Measurements from ENCODE around the gene OR10A3.

OR10A3 gene

DNA sequence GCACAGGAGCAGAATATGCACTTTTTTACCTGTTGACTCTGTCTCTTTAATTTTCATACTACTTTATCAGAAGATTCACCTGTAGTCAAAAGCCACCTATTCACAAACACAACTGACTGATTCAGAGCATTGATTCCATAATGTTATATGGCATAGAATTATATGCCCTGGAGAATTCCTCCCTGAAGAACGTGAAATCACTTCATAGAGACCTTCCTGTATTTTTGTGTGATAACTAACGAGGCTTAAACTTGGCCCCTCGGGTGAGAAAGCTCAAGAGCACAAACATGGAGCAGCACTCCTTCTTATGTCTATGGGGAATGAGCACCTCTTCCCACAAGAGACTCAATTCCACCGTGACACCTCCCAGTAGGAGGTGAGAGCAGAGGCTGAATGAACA, 10.3 kb downstream of the OR10A3 start, which contains the start of gene OR10A6:
Gene OR10A6 (minus strand): TSS at position 101 of the 400 bp plus-strand sequence. CDS start 2,606 bp downstream, outside the sequence.
- no peak for DNase-seq

DNA sequence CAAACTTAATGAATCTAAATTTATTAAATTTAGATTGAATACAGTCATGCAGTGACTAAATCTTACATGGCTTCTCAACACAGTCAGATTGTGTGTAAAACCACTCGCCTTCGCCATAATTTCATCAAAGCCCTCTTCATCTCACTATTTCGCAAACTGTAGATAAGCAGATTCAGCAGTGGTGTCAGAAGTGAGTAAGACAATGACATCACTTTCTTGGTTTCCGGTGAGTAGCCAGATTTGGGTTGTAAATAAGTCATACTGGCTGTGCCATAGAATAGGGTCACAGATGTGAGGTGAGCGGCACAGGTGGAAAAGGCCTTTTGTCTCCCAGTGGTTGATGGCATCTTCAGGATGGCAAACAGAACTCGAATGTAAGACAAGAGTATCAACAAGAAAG, 13.9 kb downstream of the OR10A3 start:
- DNase-seq, result no peak

DNA sequence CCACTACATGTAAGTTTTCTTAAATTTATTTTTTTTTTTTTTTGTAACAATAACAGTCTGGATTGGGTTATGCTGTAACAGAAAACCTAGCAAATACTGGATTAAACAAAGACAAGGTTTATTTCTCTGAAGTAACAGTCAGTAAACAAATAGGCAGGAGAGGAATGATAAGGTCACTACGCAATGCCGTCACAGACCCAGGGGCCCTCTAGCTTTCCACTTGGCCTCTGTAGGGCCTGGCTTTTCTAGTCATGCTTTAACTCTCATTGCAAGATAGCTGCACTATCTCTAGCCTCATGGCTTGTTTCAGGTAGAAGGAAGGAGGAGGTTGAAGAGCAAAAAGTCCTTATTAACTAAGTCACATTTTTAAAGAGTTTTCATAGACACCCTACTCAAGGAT, 17.0 kb downstream of the OR10A3 start:
- DNase-seq, result no peak

DNA sequence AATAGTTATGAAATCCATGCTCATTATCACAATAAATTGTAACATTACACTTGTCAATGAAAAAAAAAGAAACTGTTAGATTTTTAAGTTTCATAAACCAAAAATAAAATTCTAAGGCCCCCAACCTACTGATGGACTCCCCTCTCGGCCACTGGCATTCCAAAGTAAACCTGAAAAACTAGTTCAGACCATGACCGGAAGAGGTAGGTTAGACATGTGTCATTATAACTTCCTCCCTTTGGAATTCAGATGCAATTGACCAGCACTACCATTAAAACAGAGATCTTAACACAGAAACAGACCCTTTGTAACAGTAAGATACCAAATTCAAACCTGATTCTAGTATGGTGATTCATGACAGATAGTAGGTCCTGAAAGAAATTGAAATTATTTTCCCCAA, 23.4 kb downstream of the OR10A3 start:
- DNase-seq, result no peak

DNA sequence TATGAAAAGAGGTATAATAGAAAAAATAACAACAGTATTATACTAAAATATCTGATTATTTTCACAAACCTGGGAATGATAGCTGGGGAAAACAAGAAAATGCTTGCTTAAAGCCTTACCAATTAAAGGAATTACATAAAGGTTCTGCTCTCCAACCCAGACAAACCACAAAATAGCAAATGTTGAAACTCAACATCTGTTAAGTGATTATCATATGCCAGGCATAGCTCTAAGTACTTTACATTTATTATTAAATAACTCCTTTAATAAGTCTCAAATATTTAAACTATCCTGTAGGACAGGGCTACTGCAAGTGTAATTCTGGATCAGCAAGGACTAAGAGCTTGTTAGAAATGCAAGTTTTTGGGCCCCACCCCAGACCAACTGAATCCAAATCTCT, 30.5 kb downstream of the OR10A3 start:
- DNase-seq, result no peak

DNA sequence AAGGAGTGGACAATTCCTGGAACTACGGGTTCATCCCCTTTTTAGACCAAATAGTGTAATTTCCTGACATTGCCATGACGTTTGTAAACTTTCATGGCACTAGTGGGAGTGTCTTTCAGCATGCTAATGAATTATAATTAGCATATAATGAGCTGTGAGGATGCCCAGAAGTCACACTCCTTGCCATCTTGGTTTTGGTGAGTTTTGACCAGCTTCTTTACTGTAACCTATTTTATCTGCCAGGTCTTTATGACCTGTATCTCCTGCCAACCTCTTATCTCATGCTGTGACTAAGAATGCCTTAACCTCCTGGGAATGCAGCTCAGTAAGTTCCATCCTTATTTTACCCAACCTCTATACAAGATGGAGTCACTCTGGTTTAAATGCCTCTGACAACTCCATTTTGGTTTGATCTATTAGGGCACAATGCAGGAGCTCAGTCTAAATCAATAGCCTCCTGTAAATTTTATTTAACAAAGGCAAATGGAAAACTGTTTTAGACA, 31.2 kb downstream of the OR10A3 start:
- no peak for DNase-seq

DNA sequence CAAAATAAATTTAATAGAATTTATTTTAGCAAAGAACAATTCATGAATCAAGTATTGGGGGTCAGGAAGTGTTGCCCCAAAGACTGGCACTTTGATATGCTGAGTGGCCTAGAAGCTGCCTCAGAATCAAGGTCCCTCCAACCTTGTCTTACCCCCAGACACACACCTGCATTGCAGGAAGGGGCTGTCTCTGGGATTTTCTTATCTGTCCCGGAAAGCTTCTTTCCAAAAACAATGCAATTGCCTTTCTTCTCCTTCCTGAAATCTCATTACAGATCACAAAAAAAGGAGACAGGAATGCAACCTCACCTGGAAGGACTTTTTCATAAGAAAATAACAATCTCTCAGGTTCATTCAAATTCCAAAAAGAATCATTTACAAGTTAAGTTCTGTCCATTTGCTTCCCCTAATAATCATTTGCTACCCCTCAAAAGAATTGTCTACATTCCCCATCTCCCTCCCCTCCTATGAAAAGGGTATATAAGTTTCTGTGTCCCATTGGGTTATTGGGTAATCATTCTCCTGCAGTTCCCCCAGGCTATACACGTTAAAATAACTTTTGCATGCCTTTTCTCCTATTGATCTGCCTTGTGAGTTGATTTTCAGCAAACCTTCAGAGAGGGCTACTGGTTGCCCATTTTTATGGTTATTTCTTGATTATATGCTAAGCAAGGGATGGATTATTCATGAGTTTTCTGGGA, 31.8 kb downstream of the OR10A3 start:
- DNase-seq, result no peak

DNA sequence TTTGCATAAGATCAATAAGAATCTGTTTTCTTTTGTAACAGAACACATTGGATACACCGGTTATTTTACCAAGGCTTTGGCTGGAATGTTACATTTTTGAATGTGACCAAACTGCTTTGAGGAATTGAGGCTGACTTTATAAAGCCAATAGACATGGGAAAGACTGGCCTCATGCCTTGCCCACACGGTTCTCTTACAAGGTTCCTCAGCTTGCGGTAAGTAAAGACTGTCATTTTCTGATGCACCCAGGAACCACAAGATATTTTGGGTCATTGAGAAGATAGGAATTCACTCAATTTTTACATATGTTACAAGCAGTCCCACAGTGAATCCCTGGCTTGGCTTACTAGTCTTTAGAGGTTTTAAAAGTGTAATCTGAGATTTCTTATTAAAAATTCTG, 34.4 kb downstream of the OR10A3 start:
- no peak for DNase-seq

DNA sequence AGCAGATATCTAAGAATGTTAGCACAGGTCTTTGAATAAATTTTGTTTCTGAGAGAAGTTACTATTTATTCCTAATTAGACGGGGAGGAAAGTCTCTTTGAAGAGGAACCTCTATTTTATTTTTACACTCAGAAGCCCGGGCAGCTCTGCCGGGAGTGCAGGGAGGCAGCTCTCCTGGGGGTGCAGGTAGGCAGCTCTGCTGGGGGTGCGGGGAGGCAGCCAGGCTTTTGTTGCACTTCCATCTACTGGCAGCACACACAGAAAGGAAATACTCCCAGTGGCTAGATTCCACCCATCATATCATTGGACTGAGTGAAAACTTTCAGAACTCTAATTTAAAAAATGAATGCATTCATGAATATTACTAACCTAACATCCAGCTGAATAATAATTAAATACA, 35.0 kb downstream of the OR10A3 start:
- DNase-seq, result no peak

DNA sequence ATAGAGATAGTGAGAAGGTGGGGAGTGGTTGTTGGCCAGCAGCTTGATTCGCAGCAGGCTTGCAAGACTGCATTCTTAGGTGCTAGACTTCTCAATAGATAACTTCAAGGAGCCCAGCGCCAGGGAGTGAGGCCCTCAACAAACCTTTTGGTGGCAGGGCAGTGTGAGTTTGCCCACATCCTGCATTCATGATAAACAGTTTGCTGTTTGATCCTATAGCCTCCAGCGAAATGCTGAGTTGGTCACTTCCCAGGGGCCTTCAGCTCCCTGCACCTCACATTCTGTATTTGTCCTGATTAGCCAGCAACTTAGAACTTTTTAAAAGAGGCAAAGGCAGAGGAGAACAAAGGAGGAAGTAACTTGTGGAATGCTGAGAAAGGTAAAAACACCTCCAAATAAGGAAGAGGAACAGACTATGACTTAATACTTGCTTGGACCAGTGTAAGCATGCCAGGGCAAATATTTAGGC, 35.5 kb downstream of the OR10A3 start:
- DNase-seq, result no peak

DNA sequence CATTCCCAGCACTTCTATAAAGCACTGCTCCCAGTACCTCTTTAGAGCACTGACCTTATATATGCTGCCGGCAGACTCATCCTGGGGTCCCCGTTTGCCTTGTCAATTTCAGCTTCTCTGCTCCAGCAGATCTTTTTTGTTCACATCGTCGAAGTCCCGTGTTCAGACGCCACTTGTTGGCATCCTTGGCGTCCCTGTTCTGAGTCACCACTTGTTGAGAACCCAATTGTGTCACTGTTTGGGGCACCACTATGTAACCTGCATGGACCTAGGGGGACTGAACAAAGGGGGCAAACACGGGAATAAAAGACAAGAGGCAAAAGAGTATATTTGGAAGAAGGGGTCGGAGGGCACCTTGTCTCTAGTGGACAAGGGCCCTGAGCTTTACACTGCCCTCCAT, 36.0 kb downstream of the OR10A3 start:
- DNase-seq, result no peak

DNA sequence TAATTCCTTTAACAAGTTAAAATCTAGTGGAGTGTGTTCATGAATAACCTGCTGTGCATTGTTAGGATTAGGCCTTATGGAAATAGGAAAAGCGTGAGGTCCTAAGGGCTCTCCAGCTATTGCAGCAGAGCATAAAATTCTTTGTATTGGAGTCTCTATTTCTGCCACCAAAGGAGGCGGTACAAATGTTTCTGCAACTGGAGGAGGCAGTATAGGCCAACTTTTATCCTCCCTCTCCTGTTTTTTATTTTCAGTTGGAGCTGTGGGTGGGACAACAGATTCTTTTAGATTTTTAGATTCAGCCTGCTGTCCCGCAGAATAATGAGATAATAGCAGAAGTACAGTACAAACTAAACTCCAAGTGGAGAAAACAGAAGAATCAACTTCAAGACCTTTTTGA, 36.6 kb downstream of the OR10A3 start:
- DNase-seq, result no peak

DNA sequence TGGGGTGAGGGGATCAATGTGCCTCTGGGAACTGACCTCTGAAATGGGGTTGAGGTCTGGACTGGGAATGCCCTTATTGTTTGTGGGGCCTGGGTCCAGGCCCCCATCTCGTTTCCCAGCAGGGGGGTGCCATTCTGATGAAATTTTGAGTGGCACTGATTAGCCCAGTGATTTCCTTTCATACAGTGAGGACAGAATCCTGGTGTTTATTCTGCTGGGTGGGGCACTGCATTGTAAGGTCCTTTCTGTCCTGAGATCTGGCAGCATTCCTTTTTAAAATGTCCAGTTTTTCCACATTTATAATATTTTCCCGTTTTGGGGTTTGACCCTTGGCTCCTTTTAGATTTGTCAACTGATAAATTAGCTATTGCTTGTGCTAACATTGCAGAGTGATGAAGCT, 37.6 kb downstream of the OR10A3 start:
- DNase-seq, result no peak

DNA sequence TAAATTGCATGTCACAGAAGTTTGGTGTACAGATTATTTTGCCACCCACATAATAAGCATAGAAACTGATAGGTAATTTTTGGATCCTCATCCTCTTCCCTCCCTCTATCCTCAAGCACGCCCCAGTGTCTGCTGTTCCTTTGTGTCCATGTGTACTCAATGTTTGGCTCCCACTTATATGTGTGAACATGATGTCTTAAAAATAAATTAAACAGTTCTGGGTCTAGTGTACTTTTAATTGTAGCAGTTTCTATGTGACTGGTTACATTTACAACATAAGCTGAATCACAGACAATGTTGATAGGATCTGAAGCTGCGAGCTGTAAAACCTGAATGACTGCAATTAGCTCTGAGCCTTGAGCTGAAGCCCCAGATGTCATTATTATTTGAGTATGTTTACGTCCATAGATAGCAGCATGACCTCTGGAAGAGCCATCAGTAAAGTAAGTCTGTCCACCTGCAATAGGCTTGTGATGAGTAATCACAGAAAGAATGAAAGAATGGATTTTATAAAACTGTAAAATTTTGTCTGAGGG, 40.1 kb downstream of the OR10A3 start:
- no peak for DNase-seq

DNA sequence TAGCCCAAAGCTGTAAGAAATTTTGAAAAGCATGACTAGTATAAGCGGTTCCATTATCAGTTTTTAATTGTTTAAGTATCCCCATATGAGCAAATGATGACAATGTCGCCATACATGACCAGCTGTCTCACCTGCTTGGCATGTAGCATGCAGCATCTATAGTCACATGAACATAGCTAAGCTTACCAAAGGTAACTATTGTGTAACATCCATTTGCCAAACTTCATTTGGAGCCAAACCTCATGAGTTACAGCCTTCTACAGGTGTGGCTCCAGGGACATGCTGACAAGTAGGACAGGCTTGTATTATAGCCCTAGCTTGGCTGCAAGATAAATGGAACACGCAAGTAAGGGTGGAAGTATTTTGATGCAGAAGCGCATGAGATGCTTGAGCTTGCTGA, 40.8 kb downstream of the OR10A3 start:
- no peak for DNase-seq

DNA sequence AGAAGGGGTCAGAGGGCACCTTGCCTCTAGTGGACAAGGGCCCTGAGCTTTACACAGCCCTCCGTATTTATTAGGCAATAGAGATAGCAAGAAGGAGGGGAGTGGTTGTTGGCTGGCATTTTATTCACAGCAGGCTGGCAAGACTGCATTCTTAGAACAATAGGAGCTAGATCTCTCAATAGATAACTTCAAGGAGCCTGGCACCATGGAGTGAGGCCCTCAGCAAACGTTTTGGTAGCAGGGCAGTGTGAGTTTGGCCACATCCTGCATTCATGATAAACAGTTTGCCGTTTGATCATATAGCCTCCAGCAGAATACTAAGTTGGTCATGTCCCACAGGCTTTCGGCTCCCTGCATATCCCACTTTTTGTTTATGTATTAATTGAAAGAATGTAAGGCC, 42.1 kb downstream of the OR10A3 start:
- DNase-seq, result no peak

DNA sequence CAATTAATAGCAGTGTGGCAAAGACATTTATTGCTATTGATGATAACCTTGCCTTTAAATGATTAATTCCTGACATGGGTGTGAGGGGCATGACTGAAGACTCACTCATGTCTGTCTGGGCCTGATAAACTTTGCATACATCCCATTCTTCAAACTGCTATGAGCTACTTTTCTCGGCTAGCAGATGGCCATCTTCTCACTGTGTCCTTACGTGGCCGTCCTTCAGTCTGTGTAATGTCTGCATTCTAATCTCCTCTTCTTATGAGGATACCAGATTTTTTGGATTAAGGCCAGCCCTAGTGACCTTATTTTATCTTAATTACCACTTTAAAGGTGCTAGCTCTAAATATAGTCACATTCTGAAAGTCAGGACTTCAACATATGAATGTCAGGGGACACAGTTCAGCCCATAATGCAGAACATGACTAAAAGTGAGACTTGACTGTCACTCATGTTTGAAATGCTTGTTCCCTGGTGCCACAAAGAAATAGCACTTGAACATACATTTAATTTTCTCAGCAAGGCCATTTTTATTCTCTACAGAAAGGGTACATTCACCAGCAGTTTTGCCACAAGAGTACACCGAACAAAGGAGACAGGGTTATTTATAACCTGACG, 42.7 kb downstream of the OR10A3 start:
- no peak for DNase-seq

DNA sequence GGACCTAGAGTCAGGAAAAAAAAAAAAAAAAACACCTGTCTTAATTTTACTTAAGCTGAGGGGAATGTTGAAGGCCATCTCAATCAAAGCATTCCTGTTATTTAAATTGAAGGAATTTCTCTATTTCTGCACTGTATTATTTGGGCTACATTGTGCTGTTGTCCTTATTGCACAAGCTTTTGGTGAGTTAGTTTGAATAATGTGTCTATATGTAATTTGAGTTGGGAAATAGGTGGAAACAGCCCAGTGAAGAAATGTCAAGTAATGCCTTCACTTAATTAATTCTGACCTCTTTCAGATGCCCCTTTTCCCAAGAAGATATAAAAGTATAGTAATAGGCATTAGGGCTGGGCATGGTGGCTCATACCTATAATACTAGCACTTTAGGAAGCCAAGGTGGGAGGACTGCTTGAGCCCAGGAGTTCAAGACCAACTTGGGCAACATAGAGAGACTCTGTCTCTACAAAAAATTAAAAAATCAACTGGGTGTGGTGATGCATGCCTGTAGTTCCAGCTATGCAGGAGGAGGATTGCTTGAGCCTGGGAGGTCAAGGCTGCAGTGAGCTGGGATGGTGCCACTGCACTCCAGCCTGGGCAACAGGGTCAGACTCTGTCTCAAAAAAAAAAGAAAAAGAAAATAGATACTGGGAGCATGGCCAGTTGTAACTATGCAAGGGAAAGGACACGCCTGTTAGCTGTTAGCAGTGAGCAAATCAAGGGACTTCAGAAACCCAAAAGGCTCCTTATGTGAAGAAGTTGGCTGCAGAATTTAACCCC, 45.3 kb downstream of the OR10A3 start:
- DNase-seq, result no peak

DNA sequence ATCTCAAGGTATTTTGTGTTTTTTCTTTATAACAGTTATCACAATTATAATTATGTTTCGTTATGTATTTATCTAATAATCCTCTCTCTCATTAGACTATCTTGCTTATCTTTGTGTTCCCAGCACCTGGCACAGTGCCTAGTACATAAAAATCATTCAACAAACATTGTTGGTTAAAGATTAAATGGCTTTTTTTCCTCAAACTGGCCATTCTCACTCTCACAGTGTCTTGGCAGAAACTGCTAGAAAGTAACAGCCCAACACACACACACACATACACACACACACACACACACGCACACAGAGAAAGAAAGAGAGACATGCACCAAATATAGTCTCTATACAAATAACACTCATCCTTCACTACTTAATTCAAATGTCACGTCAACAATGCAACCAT, 47.3 kb downstream of the OR10A3 start:
- no peak for DNase-seq

DNA sequence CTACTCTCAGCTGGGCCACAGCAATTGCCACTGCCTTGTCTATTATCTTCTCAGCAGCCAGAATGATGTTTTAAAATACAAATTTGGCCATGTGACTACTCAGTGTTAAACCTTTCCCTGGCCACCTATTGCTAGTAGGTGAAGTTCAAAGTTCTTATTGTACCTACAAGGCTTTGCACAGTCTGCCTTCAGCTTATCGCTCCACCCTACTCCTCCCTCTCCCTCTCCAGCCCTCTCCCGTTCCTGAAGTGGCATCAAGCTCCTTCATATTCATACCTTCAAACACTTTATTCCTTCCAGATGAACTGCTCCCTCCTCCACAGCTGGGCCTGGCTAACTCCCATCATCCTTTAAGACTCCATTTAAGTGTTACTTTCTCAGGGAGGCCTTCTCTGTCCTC, 47.7 kb downstream of the OR10A3 start:
- DNase-seq, result no peak

DNA sequence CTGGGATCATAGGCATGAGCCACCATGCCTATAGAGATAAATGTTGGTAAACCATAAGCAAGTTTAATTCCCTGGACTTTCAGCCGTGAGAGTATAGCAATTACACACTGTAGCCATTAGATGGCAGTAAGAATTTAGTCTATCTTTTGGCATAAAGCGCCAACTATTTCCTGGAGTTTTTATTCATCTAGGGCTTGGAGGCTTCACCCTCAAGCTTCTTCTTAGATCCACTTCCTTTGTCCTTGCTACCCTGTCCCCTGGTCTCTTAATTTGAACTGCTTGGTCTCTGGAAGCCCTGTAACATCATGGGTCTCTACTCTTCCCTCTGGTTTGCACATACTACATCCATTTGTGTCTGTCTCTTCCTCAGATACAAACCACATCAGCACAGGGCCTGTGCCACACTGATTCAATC, 48.7 kb downstream of the OR10A3 start:
- DNase-seq, result no peak

DNA sequence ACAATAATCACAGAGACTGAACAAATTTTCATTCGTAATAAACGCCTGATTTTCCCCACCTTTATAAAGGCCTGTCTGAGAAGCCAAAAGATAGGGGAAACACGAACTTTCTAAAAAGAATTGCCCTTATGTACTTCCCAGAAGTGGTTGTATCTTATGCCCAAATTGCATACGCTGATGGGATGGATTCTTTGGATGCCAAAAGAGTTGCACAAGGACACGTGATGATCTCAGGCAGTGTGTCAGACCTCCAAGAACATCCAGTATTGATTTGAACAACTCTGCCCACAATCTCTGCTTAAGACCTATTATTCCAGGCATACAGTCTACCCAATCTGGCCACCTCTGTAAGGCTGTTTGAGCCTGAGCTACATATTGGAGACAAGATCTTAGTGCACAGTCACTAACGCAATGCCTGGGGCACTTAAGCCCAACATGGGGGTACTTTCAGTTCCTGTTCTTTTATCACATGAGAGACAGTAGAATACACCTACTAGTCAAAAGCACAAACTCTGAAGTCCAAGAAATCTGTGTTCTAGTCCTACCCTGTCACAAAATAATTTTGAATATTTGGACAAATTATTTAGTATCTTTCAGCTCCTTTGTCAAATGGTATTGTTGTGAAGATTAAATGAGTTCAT, 49.3 kb downstream of the OR10A3 start:
- DNase-seq, result no peak

Measured in GOT3 (cell line).